GM23248 (cell line): Measurements from ENCODE around the gene SRMS. TPM values are rescaled to one million over a fixed set of nuclear protein-coding genes. Genes with fewer than 3 reads are reported as not detected.
A peak's percentile ranks its signal among the peaks of the same experiment; 100 is the strongest.
"Not testable (repeated sequence)": the region's sequence is repeated elsewhere in the genome, so short reads cannot be mapped to it uniquely, and the experiment has no call there.

Source experiments
- DNase-seq: peaks from one replicate; pipeline ENCODE4 v3.0.0-alpha.2; 2015
- H2AFZ ChIP-seq: fragments of 200-600 bp; sonication (generic); 2 replicates; pipeline ENCODE4 v1.6.1; 2016; ENCODE audit warnings: antibody characterized with exemption
- H3F3A ChIP-seq: fragments of 200-600 bp; sonication (generic); 2 replicates; pipeline ENCODE4 v1.6.1; 2016; ENCODE audit warnings: mild to moderate bottlenecking, antibody characterized with exemption, mixed run types; ENCODE audit not compliant: insufficient read depth
- H3K27ac ChIP-seq: fragments of 200-600 bp; sonication (generic); 2 replicates; pipeline ENCODE4 v1.5.1; 2016; ENCODE audit warnings: mild to moderate bottlenecking
- H3K27me3 ChIP-seq: fragments of 200-600 bp; sonication (generic); replicated peaks from 2 replicates; pipeline ENCODE4 v1.6.1; 2016; ENCODE audit warnings: mild to moderate bottlenecking; ENCODE audit not compliant: insufficient read depth
- H3K36me3 ChIP-seq: fragments of 200-600 bp; sonication (generic); 2 replicates; pipeline ENCODE4 v1.6.1; 2016; ENCODE audit warnings: low read depth, mild to moderate bottlenecking
- H3K4me1 ChIP-seq: fragments of 200-600 bp; sonication (generic); 2 replicates; pipeline ENCODE4 v1.6.1; 2016; ENCODE audit warnings: mild to moderate bottlenecking; ENCODE audit not compliant: insufficient read depth
- H3K4me2 ChIP-seq: fragments of 200-600 bp; sonication (generic); one replicate; pipeline ENCODE4 v1.6.1; 2016; ENCODE audit warnings: mild to moderate bottlenecking; ENCODE audit not compliant: unreplicated experiment
- H3K4me3 ChIP-seq: fragments of 200-600 bp; sonication (generic); 2 replicates; pipeline ENCODE4 v1.5.1; 2016; ENCODE audit warnings: mild to moderate bottlenecking
- H3K79me2 ChIP-seq: fragments of 200-600 bp; sonication (generic); 2 replicates; pipeline ENCODE4 v1.6.1; 2016; ENCODE audit warnings: mild to moderate bottlenecking; ENCODE audit not compliant: insufficient read depth
- H3K9ac ChIP-seq: fragments of 200-600 bp; sonication (generic); 2 replicates; pipeline ENCODE4 v1.6.1; 2016; ENCODE audit warnings: mild to moderate bottlenecking
- H3K9me2 ChIP-seq: fragments of 200-600 bp; sonication (generic); 2 replicates; pipeline ENCODE4 v1.6.1; 2016; ENCODE audit warnings: mixed run types, mild to moderate bottlenecking, moderate library complexity; ENCODE audit not compliant: insufficient read depth
- H3K9me3 ChIP-seq: fragments of 200-600 bp; sonication (generic); one replicate; pipeline ENCODE4 v1.6.1; 2017; ENCODE audit warnings: low read depth
- H4K20me1 ChIP-seq: fragments of 200-600 bp; sonication (generic); 2 replicates; pipeline ENCODE4 v1.6.0; 2016; ENCODE audit not compliant: insufficient read depth
- EZH2 ChIP-seq: fragments of 200-600 bp; sonication (generic); IDR thresholded peaks from 2 replicates; pipeline ENCODE4 v1.6.1; 2018; ENCODE audit warnings: antibody characterized with exemption, mild to moderate bottlenecking; ENCODE audit not compliant: insufficient read depth, poor library complexity, severe bottlenecking
- EZH2phosphoT487 ChIP-seq: fragments of 200-600 bp; sonication (generic); IDR thresholded peaks from 2 replicates; pipeline ENCODE4 v1.6.1; 2018; ENCODE audit warnings: antibody characterized with exemption, moderate library complexity, mild to moderate bottlenecking, low read depth; ENCODE audit not compliant: insufficient read depth
- WGBS, 2 experiments: methylation state at CpG; one replicate each; pipeline ENCODE4 v1.1.6; 2015 to 2017; ENCODE audit warnings: low lambda C conversion rate in 2 of 2, low coverage in 1 of 2; ENCODE audit errors: missing lambda C conversion rate in 2 of 2; 5-methylcytosine and 5-hydroxymethylcytosine counted together
- in situ Hi-C: fragments of 300-500 bp; cut with MboI; formaldehyde crosslinking; loops from 2 replicates; pipeline ENCODE4 v1.15.0; 2020
- polyA plus RNA-seq: library from polyadenylated mRNA; unstranded; fragments of >200 nt; fragmentation: Nextera tagmentation; extraction: Ambion mirVana; gene quantifications from 2 replicates; pipeline ENCODE4 v1.2.1, GENCODE V29; 2016
- total RNA-seq: library from RNA; depleted of rRNA; stranded (reverse); fragments of >200 nt; shearing (Covaris generic); gene quantifications from 2 replicates; pipeline ENCODE4 v1.2.3, GENCODE V29; 2014

SRMS gene
- total and polyA plus RNA-seq, 2 experiments from 2014 or later: not detected

- Histone ChIP-seq H3K36me3 (no peaks in the 10 kb centered on the region), H3K27me3 (no peaks in the 10 kb centered on the region), H3F3A (peaks cover 15% of the 10 kb centered on the region; the same call in 1 of the 2 replicates), H2AFZ (peak overlapping the region; percentile 51; the same call in 1 of the 2 replicates), H3K4me2 (peak overlapping the region; percentile 91), H4K20me1 (no peaks in the 10 kb centered on the region), H3K27ac (no peak overlapping the region), H3K9ac (peak overlapping the region; percentile 87), H3K9me2 (no peaks in the 10 kb centered on the region), H3K79me2 (0 out of 2 replicates have a peak, but pooled peaks cover 8% of the 10 kb centered on the region), H3K4me3 (peak overlapping the region; percentile 90), H3K9me3 (no peaks in the 10 kb centered on the region), H3K4me1 (0 out of 2 replicates have a peak, but pooled peaks cover 10% of the 10 kb centered on the region)
- DNase-seq: peak; percentile 38
- TF ChIP-seq EZH2: no peak
- in situ Hi-C loops: no loop called here
- 78 to 81% methylated on average over 26 to 34 of the region's 34 CpGs for whole genome bisulfite sequencing, 2 experiments
Observed at GRCh38 chr20:63572788-63573646, 25.5 kb upstream of the SRMS start.

DNA sequence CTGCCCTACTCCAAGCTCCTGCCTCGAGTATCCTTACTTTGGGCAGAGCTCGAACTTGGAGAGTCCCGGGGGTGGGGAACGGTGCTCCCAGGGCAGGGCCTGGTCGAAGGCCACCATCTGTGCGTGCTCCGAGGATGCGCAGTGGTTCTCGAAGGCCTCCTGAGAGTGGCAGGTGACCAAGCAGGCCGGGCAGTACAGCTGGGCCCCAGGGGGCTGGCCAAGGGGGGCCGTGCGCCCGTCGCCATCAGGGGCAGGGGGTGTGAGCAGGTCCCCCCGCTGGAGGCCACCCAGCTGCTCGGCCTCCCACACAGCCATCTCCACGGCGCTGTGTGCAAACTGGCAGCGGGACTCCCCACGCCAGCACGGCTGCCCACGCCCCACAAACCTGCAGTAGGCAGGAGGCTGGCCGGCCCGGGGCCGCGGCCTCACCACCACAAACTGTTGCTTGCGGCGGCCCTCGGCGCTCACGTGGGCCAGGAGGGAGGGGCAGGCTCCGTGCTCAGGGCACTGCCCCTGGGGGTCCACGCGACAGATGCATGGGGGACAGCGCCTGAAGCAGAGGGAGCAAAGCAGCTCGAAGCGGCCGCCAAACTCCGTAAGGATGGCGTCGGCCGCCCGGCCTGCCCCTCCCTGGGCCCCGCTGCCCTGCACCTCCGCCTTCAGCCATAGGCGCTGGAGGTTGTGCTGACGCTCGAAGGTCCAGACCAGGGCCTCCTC is 24.7 kb upstream of the SRMS start:
- Histone ChIP-seq H3K4me1 (0 out of 2 replicates have a peak, but pooled peaks cover 10% of the 10 kb centered on the region), H3F3A (peaks cover 15% of the 10 kb centered on the region; the same call in 1 of the 2 replicates), H3K27ac (no peak overlapping the region), H4K20me1 (no peaks in the 10 kb centered on the region), H3K4me3 (no peak overlapping the region), H3K9me2 (no peaks in the 10 kb centered on the region), H2AFZ (no peak overlapping the region), H3K9ac (no peak overlapping the region), H3K36me3 (no peaks in the 10 kb centered on the region), H3K9me3 (no peaks in the 10 kb centered on the region), H3K79me2 (0 out of 2 replicates have a peak, but pooled peaks cover 8% of the 10 kb centered on the region), H3K4me2 (no peak overlapping the region), H3K27me3 (no peaks in the 10 kb centered on the region)
- TF ChIP-seq EZH2phosphoT487 (no peak), EZH2 (no peak)
- no peak for DNase-seq
- WGBS, 2 experiments: 92 to 95% methylated on average over 42 to 48 of the region's 48 CpGs
- in situ Hi-C loops: no loop called here

DNA sequence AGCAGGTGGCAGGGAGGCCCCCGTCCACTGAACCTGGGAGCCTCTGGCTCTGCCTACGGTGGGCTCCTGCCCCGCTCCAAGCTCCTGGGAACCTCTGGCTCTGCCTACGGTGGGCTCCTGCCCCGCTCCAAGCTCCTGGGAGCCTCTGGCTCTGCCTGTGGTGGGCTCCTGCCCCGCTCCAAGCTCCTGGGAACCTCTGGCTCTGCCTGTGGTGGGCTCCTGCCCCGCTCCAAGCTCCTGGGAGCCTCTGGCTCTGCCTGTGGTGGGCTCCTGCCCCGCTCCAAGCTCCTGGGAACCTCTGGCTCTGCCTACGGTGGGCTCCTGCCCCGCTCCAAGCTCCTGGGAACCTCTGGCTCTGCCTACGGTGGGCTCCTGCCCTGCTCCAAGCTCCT is 23.5 kb upstream of the SRMS start:
- H3K79me2 ChIP-seq, H2AFZ ChIP-seq, H3K9me3 ChIP-seq, H3K9me2 ChIP-seq, H3K9ac ChIP-seq, H3K4me3 ChIP-seq, H3K4me2 ChIP-seq, H3K27me3 ChIP-seq, H4K20me1 ChIP-seq, H3K36me3 ChIP-seq, H3K4me1 ChIP-seq, DNase-seq, H3K27ac ChIP-seq, in situ Hi-C loops: not testable (repeated sequence)
- peaks cover 15% of the 10 kb centered on the region; the same call in 1 of the 2 replicates for H3F3A ChIP-seq
- WGBS, 2 experiments: 79 to 100% methylated on average over 2 to 11 of the region's 11 CpGs

- Histone ChIP-seq H3K27me3 (no peaks in the 10 kb centered on the region), H4K20me1 (no peaks in the 10 kb centered on the region), H3K9me2 (no peaks in the 10 kb centered on the region), H3K27ac (no peak overlapping the region), H3F3A (peaks cover 9% of the 10 kb centered on the region; the same call in 1 of the 2 replicates), H3K79me2 (0 out of 2 replicates have a peak, but pooled peaks cover 8% of the 10 kb centered on the region), H3K9me3 (no peaks in the 10 kb centered on the region), H3K36me3 (no peaks in the 10 kb centered on the region), H3K4me1 (0 out of 2 replicates have a peak, but pooled peaks cover 5% of the 10 kb centered on the region), H3K4me2 (no peak overlapping the region), H2AFZ (no peak overlapping the region), H3K9ac (no peak overlapping the region), H3K4me3 (no peak overlapping the region)
- in situ Hi-C loops: no loop called here
- WGBS, 2 experiments: 88 to 90% methylated on average over 23 to 28 of the region's 28 CpGs
- no peak for DNase-seq
- TF ChIP-seq EZH2 (no peak), EZH2phosphoT487 (no peak)
Observed at GRCh38 chr20:63570281-63571086, 22.9 kb upstream of the SRMS start.
